GM12873 (cell line): Measurements from ENCODE around the gene TMEM18.

Experiments used
- TF ChIP-seq, protein P1 (sequence below): IDR thresholded peaks from 2 replicates; pipeline ENCODE4 v1.5.1; 2012; ENCODE audit warnings: low read depth, mild to moderate bottlenecking, moderate library complexity, low read length, control low read depth; ENCODE audit not compliant: insufficient read depth; ENCODE audit errors: missing control alignments

The TMEM18 gene

DNA sequence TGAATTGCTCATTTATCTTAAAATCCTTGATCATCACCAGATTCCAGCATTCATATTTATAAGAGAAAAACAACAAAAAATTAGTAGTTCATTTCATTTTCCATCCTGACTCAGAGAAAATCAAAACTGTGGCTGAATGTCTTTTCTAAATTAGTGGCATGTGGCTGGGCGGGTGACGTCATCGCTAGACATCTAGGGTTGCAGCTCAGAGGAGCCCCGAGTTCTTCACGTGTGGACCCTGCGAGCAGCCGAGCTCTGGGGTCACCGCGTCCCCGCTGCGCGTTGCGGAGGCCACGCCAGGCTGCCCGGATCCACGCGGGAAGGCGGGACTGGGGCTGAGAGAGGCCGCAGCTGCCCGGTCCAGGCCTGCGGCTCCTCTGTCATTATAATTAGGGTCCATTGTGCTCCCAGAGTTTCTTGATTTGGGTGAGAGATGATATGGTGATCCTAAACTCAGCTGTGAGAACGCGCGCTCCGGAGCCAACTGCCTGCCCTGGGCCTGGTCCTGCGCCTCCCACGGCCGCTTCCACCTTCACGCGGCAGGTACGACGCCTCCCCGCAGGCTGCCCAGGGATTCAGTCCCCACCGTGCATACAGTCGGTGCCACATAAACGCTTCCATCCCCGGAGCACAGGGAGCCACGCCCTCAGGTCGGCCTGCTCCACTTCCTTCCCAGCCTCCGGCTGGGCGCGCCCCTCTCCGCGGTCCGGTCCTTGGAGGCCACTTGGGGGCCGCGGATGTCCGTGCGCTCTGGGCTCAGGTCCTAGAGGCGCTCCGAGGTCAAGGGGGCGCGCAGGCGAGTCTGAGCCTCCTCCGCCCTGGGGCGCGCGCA lies 56.5 kb downstream of the TMEM18 start:
- TF ChIP-seq, protein P1, sequence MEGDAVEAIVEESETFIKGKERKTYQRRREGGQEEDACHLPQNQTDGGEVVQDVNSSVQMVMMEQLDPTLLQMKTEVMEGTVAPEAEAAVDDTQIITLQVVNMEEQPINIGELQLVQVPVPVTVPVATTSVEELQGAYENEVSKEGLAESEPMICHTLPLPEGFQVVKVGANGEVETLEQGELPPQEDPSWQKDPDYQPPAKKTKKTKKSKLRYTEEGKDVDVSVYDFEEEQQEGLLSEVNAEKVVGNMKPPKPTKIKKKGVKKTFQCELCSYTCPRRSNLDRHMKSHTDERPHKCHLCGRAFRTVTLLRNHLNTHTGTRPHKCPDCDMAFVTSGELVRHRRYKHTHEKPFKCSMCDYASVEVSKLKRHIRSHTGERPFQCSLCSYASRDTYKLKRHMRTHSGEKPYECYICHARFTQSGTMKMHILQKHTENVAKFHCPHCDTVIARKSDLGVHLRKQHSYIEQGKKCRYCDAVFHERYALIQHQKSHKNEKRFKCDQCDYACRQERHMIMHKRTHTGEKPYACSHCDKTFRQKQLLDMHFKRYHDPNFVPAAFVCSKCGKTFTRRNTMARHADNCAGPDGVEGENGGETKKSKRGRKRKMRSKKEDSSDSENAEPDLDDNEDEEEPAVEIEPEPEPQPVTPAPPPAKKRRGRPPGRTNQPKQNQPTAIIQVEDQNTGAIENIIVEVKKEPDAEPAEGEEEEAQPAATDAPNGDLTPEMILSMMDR: no peak

DNA sequence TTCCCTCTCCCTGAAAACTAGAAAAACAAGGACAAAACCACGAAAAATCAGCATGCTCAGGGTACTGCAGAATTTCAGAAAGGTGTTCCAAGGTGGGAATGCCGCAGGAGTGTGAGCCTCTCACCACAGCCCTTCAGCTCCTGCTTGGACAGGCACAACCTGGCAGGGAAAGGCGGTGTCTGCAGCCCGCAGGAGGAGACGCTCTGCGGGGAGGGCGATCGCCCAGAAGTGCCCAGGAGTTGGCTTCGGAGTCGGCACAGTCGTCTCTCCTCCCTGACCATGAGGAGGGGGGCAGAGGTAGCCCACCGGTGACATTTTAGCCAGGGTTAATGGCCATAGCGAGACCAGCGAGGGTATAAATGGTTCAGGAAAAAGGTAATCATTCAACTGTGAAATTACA lies 57.2 kb downstream of the TMEM18 start:
- TF ChIP-seq, protein P1: no peak

- TF ChIP-seq, protein P1: no peak
These were observed 58.7 kb downstream of the TMEM18 start for GRCh38 chr2:618422-618990.

DNA sequence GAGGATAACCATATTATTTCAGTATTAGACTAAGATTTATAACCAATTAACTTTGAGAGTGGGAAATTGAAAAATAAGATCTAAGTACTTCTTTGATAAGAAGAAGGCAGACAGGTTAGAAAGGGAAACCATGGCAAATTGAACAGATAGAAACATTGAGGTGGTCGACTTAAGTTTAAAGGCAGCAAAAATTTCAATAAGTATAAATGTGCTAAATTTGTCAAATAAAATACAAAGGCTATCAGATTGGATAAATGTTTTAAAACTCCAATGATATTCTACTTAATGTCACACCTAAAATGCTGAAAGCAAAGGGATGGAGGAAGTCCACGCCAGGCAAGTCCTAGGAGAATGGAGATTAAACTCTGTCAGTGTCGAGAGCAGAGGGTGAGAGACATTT lies 59.2 kb downstream of the TMEM18 start:
- TF ChIP-seq, protein P1: no peak
